Fibroblast of the aortic adventitia (primary cell): Measurements from ENCODE around the gene CREB5. TPM values are rescaled to one million over a fixed set of nuclear protein-coding genes. Genes with fewer than 3 reads are reported as not detected.

Experiments
- DNase-seq: peaks from one replicate; pipeline ENCODE4 v3.0.0-alpha.2; 2010; ENCODE audit warnings: low read depth
- H3K4me3 ChIP-seq: 2 replicates; pipeline ENCODE4 v1.5.1; 2011; ENCODE audit warnings: low read depth, mild to moderate bottlenecking, control low read depth, low read length, moderate library complexity
- total RNA-seq: library from RNA; depleted of rRNA; stranded (reverse); fragments of >200 nt; gene quantifications from 2 replicates; pipeline ENCODE4 v1.2.3, GENCODE V29; 2012; ENCODE audit warnings: low replicate concordance
- TF ChIP-seq, protein P1 (sequence below): IDR thresholded peaks from 2 replicates; pipeline ENCODE4 v1.5.1; 2011; ENCODE audit warnings: mild to moderate bottlenecking, low read length, control low read depth, inconsistent platforms; ENCODE audit not compliant: insufficient read depth

The CREB5 gene
- total RNA-seq, 1 donor, result 5.2 TPM

DNA sequence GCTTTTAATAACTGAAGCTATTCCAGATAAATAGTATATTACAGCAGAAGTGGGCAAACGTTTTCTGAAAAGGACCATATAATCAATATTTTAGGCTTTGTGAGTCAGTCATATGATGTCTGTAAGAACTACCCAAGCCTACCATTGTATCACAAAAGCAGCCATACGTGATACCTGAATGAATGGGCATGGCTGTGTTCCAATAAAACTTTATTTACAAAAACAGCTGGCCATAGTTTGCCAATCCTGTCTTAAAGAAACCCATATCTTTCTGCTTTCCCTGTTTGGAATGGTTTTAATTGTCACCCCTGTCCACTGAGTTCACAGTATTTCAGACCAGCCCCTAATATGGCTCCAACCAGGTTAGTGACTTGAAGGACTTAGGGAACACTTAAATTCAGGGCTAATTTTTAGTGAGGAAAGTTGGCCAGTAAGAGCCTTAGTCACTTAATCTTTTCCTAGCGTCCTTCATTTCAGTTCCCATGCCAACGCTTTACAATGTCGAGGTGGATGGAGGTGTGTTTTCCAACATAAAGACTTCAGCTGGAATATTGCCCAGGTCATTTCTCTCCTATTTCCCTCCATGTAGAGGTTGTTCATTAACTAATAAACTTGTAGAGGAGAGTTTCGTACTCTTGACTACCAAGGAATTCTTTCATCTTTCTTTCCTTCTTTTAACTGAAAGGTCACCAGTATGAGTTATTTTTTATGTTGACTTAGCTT is 361.3 kb downstream of the CREB5 start:
- no peak for DNase-seq
- TF ChIP-seq, protein P1, sequence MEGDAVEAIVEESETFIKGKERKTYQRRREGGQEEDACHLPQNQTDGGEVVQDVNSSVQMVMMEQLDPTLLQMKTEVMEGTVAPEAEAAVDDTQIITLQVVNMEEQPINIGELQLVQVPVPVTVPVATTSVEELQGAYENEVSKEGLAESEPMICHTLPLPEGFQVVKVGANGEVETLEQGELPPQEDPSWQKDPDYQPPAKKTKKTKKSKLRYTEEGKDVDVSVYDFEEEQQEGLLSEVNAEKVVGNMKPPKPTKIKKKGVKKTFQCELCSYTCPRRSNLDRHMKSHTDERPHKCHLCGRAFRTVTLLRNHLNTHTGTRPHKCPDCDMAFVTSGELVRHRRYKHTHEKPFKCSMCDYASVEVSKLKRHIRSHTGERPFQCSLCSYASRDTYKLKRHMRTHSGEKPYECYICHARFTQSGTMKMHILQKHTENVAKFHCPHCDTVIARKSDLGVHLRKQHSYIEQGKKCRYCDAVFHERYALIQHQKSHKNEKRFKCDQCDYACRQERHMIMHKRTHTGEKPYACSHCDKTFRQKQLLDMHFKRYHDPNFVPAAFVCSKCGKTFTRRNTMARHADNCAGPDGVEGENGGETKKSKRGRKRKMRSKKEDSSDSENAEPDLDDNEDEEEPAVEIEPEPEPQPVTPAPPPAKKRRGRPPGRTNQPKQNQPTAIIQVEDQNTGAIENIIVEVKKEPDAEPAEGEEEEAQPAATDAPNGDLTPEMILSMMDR, result no peak
- no peak overlapping the region for H3K4me3 ChIP-seq

DNA sequence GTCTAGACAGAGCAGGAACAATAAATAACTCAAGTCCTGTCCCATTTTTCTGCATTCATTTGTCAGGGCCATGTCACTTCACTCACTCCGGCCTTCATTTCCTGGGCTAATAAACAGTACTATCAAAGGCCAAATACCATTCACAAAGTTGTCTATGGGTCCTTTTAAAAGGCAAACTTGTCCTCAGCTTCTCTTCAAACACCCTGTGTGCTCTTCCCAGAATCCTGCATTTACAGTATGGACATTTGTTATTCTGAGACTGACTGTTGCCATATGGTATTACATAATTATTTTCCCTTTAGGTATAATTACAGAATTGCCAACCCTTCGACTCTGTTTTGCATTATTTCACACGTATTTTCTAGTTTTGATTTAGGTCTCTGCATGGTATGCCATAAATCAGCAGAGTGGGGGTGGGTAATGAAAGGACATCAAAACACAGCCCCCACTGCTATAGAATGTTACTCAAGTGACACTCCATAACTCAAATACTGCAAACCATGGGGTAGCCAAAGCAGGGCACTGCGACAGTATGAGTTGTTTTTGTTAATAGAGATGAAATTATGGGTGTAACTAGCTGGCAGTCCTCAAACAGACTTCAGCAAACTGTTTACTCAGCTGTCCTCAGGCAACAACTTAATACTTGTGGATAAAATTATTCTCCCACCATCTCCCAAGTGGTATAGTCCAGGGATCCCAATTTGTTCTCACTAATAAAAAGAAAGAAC is 362.1 kb downstream of the CREB5 start:
- TF ChIP-seq, protein P1, result no peak
- no peak for DNase-seq
- H3K4me3 ChIP-seq, result no peak overlapping the region

DNA sequence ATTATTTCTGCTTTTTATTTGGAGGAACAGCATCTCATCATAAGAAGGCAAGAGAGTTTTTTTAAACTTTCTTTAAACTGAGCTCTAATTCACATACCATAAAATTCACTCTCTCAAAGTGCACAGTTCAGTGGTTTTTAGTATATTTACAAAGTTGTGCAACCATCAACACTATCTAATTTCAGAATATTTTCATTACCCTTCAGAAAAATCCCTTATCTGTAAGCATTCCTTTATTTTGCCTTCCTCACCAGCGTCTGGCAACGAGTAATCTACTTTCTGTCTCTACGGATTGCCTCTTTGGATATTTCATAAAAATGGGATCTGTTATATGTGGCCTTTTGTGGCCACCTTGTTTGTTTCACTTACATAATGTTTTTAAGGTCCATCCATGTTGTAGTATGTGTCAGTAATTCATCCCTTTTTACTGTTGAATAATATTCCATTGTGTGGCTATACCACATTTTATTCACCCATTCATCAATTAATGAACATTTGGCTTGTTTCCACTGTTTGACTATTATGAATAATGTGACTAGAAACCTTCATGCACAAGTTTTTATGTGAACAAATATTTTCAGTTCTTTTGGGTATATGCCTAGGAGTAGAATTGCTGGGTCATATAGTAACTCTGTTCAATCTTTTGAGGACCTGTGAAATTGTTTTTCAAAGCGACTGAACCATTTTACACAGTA is 364.3 kb downstream of the CREB5 start:
- no peak overlapping the region for H3K4me3 ChIP-seq
- TF ChIP-seq, protein P1, result no peak
- DNase-seq, result no peak

DNA sequence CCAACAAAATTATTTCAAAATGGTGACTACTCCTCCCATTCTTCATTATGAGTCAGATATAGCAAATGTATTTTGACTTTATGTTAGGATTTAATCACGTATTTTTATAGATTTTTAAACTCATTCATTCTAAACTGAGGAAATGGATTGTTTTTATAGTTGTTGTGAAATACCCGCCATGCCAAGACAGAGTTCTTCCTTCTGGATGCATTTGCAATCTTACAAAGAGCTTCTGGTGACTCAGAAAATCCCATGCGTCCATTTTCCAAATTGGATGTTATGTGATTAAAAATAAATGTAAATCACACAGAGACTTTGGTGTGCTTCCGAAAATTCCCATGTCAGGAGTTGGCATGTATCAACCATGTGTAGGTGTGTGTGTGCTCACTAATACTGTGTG is 366.5 kb downstream of the CREB5 start:
- H3K4me3 ChIP-seq, result no peak overlapping the region
- DNase-seq, result peak; percentile 66
- TF ChIP-seq, protein P1, result no peak

DNA sequence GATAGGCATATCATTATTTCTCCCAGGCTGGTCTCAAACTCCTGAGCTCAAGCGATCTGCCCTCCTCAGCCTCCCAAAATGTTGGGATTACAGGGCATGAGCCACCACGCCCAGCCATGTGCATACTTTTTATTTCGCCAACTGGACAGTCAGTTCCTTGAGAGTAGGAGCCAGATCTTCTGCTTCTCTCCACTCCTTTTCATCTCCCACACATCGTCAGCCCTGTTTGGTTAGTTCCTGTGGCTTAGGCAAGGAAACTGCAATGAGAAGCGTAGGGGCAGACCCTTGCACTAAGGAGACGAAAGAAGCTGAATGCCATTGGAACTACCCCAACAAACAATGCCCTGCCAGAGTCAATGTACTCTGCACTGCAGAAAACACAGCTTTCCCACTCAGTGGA is 367.6 kb downstream of the CREB5 start:
- H3K4me3 ChIP-seq, result no peak overlapping the region
- TF ChIP-seq, protein P1, result no peak
- DNase-seq, result no peak

DNA sequence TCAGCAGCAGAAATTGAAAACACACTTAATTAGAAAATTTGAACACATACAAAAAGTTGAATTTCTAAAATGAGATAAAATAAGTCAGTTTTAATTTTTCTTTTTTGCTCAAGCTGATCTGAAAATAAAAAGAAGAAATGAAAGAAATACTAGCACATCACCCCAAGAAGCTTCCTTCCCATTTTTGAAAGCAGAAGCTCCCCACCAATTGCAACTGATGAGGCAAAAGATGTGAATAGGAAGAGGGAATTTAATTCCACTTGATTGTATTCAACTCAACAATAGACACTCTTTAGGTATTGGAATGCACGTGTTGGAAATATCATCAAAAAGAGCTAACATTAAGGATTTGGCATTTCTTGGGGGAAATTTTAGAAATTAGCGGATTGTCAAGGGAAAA is 370.0 kb downstream of the CREB5 start:
- no peak for DNase-seq
- TF ChIP-seq, protein P1, result no peak
- no peak overlapping the region for H3K4me3 ChIP-seq
